ENCODE measurements around the gene KRTAP3-1.
A peak's percentile ranks its signal among the peaks of the same experiment; 100 is the strongest.

The KRTAP3-1 gene

DNA sequence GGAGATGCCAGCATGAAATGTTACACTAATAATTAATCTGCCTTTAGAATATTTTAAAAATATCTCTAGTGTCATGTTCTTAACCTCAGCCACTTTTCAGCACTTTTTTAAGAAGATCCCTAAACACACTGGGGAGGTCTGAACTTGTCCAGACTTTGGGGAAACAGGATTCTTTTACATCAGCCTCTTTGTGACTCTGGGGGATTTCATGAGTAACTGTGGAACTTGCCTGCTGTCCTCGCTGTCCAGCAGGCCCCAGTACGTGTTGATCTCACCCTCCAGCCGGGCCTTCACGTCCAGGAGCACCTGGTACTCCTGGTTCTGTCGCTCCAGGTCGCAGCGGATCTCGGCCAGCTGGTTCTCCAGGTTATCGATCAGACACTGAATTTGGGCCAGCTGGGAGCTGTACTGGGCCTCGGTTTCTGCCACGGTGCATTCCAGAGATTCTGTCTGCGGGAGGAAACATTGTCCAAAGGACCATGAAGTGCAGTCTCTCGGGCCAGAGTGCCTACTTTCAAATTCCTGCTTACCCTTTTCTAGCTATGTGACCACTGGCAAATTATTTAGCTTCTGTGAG, 30.3 kb downstream of the KRTAP3-1 start:
- no peak for DNase-seq (ENCODE audit: low spot score)

DNA sequence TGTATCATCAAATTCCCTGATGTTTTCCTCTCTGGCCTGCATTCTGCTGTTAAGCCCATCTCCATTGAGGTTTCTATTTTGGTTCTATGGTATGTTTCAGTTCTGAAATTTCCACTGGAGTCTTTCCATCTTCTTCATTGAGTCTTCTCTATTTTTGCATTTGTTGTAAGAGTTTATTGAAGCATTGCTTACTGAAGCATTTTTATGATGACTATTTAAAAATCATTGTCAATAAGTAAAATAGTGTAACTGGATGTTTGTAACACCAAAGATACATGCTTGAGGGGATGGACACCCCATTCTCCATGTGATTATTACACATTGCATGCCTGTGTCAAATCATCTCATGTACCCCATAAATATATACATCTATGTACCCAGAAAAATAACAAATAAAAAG, 33.4 kb downstream of the KRTAP3-1 start:
- no peak for DNase-seq (ENCODE audit: low spot score)

DNA sequence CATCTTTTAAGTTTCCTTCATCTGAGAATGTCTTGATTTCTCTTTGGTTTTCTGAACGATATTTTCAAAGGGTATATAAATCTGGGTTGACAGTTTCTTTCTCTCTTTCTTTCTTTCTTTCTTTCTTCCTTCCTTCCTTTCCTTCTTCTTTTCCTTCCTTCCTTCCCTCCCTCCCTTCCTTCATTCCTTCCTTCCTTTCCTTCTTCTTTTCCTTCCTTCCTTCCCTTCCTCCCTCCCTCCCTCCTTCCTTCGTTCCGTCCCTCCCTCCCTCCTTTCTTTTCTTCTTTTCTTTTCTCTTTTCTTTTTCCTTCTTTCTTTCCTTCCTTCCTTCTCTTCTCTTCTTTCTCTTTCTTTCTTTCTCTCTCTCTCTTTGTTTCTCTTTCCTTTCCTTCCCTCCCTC, 34.6 kb downstream of the KRTAP3-1 start:
- no peak for DNase-seq (ENCODE audit: low spot score)

DNA sequence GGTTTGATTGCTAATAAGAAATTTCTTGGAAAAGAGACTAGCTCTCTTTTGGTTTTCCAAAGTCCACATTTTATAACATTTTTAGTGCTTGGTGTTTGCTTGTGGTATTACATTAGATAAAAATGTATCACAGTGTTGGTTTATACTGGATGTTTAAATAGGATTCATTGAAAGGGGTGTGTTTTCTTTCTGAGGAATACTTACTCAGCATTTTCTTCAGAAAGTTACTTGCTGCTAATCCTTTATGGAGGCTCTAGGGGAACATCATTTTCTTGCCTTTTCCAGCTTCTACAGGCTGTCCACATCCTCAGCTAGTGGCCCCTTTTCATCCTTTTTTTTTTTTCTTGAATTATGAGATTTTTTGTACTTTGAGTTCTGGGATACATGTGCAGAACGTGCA, 41.3 kb downstream of the KRTAP3-1 start:
- DNase-seq (ENCODE audit: low spot score) = no peak

DNA sequence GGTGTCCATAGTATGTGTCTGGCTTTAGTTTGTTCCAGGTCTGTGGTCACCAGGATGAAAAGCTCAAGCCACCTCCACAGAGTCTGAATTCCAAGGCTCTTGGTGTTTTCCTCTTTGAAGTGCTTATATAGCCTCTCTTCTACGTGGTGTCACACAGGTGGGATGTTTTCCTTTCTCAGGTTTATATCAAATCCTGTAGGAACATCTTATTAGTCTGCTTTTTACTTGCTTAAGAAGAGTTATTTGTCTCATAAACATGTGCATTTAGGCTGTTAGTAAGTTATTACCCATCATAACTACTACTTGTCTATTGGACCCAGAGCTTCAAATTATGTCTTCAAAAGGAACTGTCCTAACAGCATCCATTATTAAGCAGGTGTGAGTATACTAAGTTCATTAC, 42.1 kb downstream of the KRTAP3-1 start, which contains the start of gene KRT39:
KRT39 (minus strand) TSS at position 101 of the 400 bp plus-strand sequence; CDS start at position 9, 92 bp downstream.
- DNase-seq (ENCODE audit: low spot score) = no peak

DNA sequence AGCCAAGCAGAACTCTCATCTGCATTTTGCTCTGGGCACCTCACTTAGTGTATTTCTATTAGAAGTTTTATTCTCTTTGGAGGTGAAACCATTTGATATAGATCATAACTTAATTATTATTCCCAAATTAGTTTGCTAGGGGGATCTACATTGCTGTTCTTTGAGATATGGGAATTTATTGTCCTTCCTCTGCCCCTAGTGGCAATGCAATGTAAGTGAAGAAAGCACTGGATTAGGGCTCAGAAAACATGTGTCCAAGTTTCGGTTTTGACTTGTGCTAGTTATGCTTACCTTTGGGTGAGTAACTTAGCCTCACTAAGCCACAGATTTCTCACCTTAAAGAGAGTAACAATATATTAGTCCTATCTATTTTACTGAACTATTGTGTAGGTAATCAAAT, 45.1 kb downstream of the KRTAP3-1 start:
- peak; percentile 37 for DNase-seq (ENCODE audit: low spot score)

DNA sequence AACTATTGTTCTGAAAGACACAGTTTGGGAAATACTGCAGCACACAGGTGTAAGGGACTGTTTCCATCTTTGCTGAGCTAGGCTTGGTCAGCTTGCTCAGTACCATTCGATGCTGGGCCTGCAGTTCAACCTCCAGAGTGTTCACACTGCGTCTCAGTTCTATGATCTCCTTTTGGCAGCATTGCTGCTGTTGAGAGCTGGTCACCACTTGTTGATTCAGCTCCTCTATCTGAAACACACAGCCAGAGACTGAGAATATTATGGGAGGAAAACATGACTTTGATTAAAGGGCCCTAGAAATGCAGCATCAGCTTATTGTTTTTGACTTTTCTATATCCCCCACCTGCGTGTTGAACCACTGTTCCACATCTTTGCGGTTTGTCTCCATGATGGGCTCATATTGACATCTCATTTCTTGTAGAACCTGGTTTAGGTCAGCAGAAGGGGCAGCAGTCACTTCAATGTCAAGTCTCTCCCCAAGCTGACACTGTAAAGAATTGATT, 46.8 kb downstream of the KRTAP3-1 start:
- DNase-seq (ENCODE audit: low spot score) = no peak

DNA sequence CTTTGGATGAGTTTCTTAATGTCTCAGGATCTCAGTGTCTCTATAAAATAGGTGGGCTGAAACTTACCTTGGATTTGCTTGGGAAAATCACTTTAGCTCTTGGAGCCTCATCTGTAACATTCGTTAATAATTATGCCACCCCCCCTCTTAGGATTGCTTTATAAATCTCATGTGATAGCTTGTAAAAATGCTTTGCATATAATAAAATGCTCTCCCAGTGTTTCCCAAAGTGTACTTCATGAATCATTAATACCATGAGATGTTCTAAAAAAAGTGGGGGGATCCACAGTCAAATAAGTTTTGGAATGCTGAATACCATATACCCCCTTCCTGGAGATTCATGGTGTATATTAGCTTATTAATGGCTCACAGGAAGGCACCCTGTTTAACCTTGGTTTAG, 47.3 kb downstream of the KRTAP3-1 start:
- DNase-seq (ENCODE audit: low spot score) = no peak

DNA sequence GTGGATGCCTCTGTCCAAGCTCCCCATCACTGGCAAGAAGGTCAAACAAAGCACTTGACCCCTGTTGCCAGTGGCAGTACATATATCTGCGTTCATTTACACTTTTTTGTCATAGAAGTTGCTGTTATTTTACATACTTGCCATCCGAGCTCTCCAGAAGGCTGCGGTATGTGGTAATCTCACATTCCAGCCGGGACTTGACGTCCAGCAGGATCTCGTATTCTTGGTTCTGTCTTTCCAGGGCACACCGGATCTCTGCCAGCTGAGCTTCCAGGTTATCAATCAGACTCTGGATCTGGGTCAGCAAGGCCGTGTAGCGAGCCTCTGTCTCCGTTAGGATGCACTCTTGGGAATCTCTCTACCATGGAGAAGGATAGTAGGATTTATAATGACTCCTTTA, 48.8 kb downstream of the KRTAP3-1 start:
- DNase-seq (ENCODE audit: low spot score) = no peak
